Spleen (tissue), 11 donors: Measurements from ENCODE around the gene RCOR3. TPM values are rescaled to one million over a fixed set of nuclear protein-coding genes. Genes with fewer than 3 reads are reported as not detected.
A peak's percentile ranks its signal among the peaks of the same experiment; 100 is the strongest.

ENCODE experiments used
- DNase-seq: peaks from one replicate; pipeline ENCODE4 v3.0.0-alpha.2; 2020
- H3K27ac ChIP-seq, 8 donors: fragments of 200-600 bp; sonication (generic) in 7 of 8; 1 replicate in 4 of 8; 2 replicates in 4 of 8; pipeline versions ENCODE4 v1.5.0 to v1.8.0; 2016 to 2021; ENCODE audit warnings: inconsistent platforms in 4 of 8, mild to moderate bottlenecking in 4 of 8, moderate library complexity in 1 of 8
- H3K27me3 ChIP-seq, 7 donors: fragments of 200-600 bp; sonication (generic) in 6 of 7; replicated peaks in 1 of 7; 1 replicate in 4 of 7; 2 replicates in 3 of 7; pipeline versions ENCODE4 v1.5.0 to v1.8.0; 2016 to 2021; ENCODE audit warnings: inconsistent platforms in 3 of 7, mild to moderate bottlenecking in 1 of 7
- H3K36me3 ChIP-seq, 6 donors: fragments of 200-600 bp; sonication (generic) in 5 of 6; 1 replicate in 4 of 6; 2 replicates in 2 of 6; pipeline versions ENCODE4 v1.5.0 to v1.8.0; 2016 to 2021; ENCODE audit warnings: inconsistent platforms in 2 of 6
- H3K4me1 ChIP-seq, 6 donors: fragments of 200-600 bp; sonication (generic) in 5 of 6; 1 replicate in 3 of 6; 2 replicates in 3 of 6; pipeline versions ENCODE4 v1.5.0 to v1.8.0; 2016 to 2021; ENCODE audit warnings: inconsistent platforms in 3 of 6
- H3K4me3 ChIP-seq, 8 donors: fragments of 200-600 bp; sonication (generic) in 7 of 8; 1 replicate in 4 of 8; 2 replicates in 4 of 8; pipeline versions ENCODE4 v1.5.0 to v1.8.0; 2016 to 2021; ENCODE audit warnings: inconsistent platforms in 4 of 8, mild to moderate bottlenecking in 4 of 8, moderate library complexity in 2 of 8
- H3K9me3 ChIP-seq, 8 donors: fragments of 200-600 bp; sonication (generic) in 7 of 8; 1 replicate in 4 of 8; 2 replicates in 4 of 8; pipeline versions ENCODE4 v1.5.0 to v1.8.0; 2016 to 2021; ENCODE audit warnings: inconsistent platforms in 4 of 8
- CTCF ChIP-seq, 11 experiments: fragments of 200-600 bp in 7 of 11; fragments of 450-650 bp in 4 of 11; sonication (generic) in 4 of 11; IDR thresholded peaks in 8 of 11; conservative IDR thresholded peaks in 3 of 11; 1 replicate in 7 of 11; 2 replicates in 4 of 11; pipeline versions ENCODE4 v1.4.0 to v1.8.0; 2016 to 2021; ENCODE audit warnings: antibody characterized with exemption in 11 of 11, inconsistent platforms in 4 of 11, mild to moderate bottlenecking in 1 of 11
- POLR2A ChIP-seq, 3 donors: fragments of 450-650 bp; IDR thresholded peaks; one replicate each; pipeline ENCODE4 v1.5.1; 2017; ENCODE audit warnings: antibody characterized with exemption in 3 of 3, mild to moderate bottlenecking in 1 of 3
- POLR2AphosphoS5 ChIP-seq, 3 donors: sonication (generic); formaldehyde crosslinking; IDR thresholded peaks; one replicate each; pipeline ENCODE4 v1.5.1; 2017; ENCODE audit warnings: antibody characterized with exemption in 3 of 3
- WGBS, 5 donors: extraction: QIAGEN DNeasy Blood & Tissue Kit in 3 of 5; methylation state at CpG; one replicate each; pipeline versions ENCODE4 v1.1.5 to v1.1.7; 2013 to 2018; 5-methylcytosine and 5-hydroxymethylcytosine counted together
- intact Hi-C: fragments of 100-400 bp; cut with DNase I; formaldehyde crosslinking; loops from one replicate; pipeline ENCODE4 v1.15.0; 2023; ENCODE audit warnings: low total_unique reads
- polyA plus RNA-seq, 3 donors: library from polyadenylated mRNA; stranded (reverse); fragments of 200-250 nt; gene quantifications; one replicate each; pipeline ENCODE4 v1.2.1, GENCODE V29; 2013
- total RNA-seq, 7 donors: library from RNA; depleted of rRNA in 3 of 7; stranded (reverse); fragments of >200 nt in 3 of 7; fragmentation: NEBNext Ultra II Directional in 4 of 7; extraction: Animal tissue kit (Norgen Biotek cat#: 25700) in 4 of 7; gene quantifications; one replicate each; pipeline versions ENCODE4 v1.1.0 to v1.2.1, GENCODE V29; 2016 to 2021
- donor health status: healthy with polysubstance abuse.
- donor health status: DM: no; HTN: no; CAD: no; lungs with moderate emphysema.
- donor health status: DM: no; HTN: no; CAD: no.
- donor health status: Bipolar disorder and iron deficiency.
- donor health status: healthy.
- donor health status: DM: no; HTN: no; CAD: no.
- donor health status: DM: yes; HTN: yes; CAD: no.

Gene RCOR3
- total and polyA plus RNA-seq, 10 donors = 20.9 to 94.3 (median 66.3) TPM

DNA sequence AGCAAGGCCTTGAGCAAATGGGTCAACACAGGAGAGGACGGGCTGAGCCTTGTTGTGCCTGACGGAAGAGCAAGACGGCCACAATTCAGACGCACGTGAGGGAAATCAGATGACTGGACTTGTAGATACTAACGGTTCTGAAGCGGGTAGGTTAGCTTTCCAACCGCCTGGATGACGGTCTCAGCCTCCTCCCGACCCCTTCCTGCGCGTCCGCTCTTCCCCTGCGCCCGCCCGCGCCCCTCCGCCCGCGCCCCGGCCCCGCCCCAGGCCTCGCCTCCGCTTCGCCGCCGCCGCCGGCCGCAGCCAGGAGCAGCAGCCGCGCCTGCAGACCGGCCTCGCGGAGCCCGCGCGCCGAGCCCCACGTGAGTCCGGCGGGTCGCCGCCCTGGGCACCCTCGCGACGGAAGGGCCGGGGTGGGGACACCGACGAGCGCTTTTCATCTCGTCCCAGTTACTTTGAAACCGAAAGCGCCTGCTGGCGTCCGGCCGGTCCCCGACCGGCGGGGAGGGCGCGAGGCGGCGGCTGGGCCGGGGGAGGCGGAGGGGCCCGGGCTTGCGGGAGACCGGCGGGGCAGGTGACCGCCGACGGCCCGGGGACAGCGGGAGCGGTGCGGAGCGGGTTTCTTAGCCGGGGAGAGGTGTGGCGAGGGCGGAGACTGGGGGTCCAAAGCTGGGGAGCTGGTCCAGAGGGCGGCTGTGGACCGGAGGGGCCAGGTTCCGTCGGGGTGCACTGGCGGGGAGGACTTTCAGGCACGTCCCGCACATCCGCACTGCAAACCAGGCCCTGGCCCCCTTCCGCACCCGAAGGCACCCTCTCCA is 67.6 kb downstream of the RCOR3 start, which contains the start of gene TRAF5:
Gene TRAF5 (plus strand): TSS at position 306 of the 818 bp plus-strand sequence. CDS start 26,407 bp downstream, outside the sequence.
- 1% methylated on average over 15 to 91 of the region's 91 CpGs for WGBS, 5 donors
- Histone ChIP-seq H3K9me3 (no peaks in the 10 kb centered on the region), H3K36me3 (peaks cover 0 to 5% (median 0%) of the 10 kb centered on the region in 6 donors), H3K4me1 (peaks cover 31 to 76% (median 58%) of the 10 kb centered on the region in 6 donors), H3K4me3 (peak within 1 kb of the TSS; percentile 65 to 92 (median 81)), H3K27ac (peak within 1 kb of the TSS; percentile 82 to 96 (median 90)), H3K27me3 (no peaks in the 10 kb centered on the region)
- DNase-seq = peak; percentile 92
- TF ChIP-seq CTCF (IDR thresholded peaks at IDR 0.05 in 8 of 11, conservative IDR thresholded peaks at IDR 0.05 in 3 of 11) (no peak), POLR2AphosphoS5 (IDR thresholded peaks at IDR 0.05) (peak; percentile 10 to 64 (median 63))
- intact Hi-C loops = loop anchor here (5.0 kb wide), 1 partner anchor 331 kb away; no protein-coding TSS in a partner anchor

GRCh38 chr1:211327346-211327921 is 68.3 kb downstream of the RCOR3 start:
- 2 to 5% (median 2%) methylated on average over 15 to 16 of the region's 16 CpGs for WGBS, 5 donors
- no peak for TF ChIP-seq CTCF (IDR thresholded peaks at IDR 0.05 in 8 of 11, conservative IDR thresholded peaks at IDR 0.05 in 3 of 11)
- no peak for TF ChIP-seq POLR2A (IDR thresholded peaks at IDR 0.05)
- TF ChIP-seq POLR2AphosphoS5 (IDR thresholded peaks at IDR 0.05) = peak in 2 of 3 donors; percentile 46 to 64
- Histone ChIP-seq H3K4me1 (peaks cover 36 to 83% (median 65%) of the 10 kb centered on the region in 6 donors), H3K4me3 (peak overlapping the region; percentile 65 to 92 (median 81)), H3K9me3 (no peaks in the 10 kb centered on the region), H3K27me3 (no peaks in the 10 kb centered on the region), H3K36me3 (peaks cover 0 to 5% (median 0%) of the 10 kb centered on the region in 6 donors), H3K27ac (peak overlapping the region; percentile 82 to 96 (median 90))
- intact Hi-C loops = loop anchor here (5.0 kb wide), 1 partner anchor 330 kb away; no protein-coding TSS in a partner anchor
- peak; percentile 80 for DNase-seq

DNA sequence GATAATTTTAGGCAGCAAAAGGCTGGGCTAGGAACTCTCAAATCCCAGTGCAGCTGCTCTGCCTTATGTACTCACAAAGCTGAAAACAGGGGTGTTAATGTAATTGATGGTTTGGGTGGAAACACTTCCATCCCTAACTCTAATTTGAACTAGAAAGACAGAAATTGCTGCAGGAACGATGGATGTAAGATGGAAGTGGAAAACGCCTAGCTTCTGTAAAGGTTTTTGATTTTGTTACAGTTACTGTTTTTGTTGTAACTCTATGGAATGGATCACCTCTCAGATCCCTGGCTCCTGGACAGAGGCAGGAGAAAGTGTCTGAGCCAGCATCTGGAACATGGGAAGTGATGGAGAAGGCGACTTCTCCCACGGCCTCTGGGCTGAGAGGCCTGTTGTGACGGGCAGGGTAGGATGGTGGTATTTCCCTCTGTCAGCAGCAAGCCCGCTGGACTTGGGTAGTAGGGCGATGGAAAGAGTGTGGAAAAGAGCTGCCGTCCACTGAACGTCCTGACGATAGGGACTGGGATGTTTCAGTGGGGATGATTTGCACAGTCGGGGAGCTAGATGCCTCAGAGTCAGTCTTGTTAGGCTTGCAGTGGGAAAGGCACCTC is 69.0 kb downstream of the RCOR3 start:
- peak overlapping the region; percentile 82 to 96 (median 90) for H3K27ac ChIP-seq
- H3K27me3 ChIP-seq = no peaks in the 10 kb centered on the region
- peaks cover 40 to 88% (median 71%) of the 10 kb centered on the region in 6 donors for H3K4me1 ChIP-seq
- TF ChIP-seq CTCF (IDR thresholded peaks at IDR 0.05 in 8 of 11, conservative IDR thresholded peaks at IDR 0.05 in 3 of 11) = no peak
- no peak for TF ChIP-seq POLR2A (IDR thresholded peaks at IDR 0.05)
- TF ChIP-seq POLR2AphosphoS5 (IDR thresholded peaks at IDR 0.05) = no peak
- peak overlapping the region; percentile 65 to 92 (median 81) for H3K4me3 ChIP-seq
- no peak for DNase-seq
- H3K9me3 ChIP-seq = no peaks in the 10 kb centered on the region
- peaks cover 0 to 5% (median 0%) of the 10 kb centered on the region in 6 donors for H3K36me3 ChIP-seq
- WGBS, 5 donors = 72 to 78% (median 78%) methylated on average over 11 of the region's 11 CpGs
- intact Hi-C loops = loop anchor here (5.0 kb wide), 1 partner anchor 329 kb away; no protein-coding TSS in a partner anchor
